ENCODE data around the gene SFXN1. TPM values are rescaled to one million over a fixed set of nuclear protein-coding genes. Genes with fewer than 3 reads are reported as not detected.
"Not testable (repeated sequence)": the region's sequence is repeated elsewhere in the genome, so short reads cannot be mapped to it uniquely, and the experiment has no call there.

SFXN1 gene
- total RNA-seq, 1 donor from 2014 or later, result 84.3 TPM

DNA sequence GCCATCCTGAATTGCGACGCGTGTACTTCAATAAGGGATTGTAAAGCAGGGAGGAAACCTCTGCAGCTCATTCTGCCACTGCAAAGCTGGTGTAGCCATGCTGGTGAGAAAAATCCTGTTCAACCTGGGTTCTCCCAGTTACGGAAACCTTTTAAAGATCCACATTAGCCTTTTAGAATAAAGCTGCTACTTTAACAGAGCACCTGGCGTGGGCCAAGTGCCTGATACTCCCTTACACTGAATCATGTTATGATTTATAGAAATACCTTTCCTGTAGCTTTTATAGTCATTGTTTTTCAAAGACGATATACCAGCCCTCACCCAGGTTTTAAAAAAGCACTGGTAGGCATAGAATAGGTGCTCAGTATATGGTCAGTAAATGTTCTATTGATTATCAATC is 48.3 kb downstream of the SFXN1 start:
- TF ChIP-seq, protein P1, sequence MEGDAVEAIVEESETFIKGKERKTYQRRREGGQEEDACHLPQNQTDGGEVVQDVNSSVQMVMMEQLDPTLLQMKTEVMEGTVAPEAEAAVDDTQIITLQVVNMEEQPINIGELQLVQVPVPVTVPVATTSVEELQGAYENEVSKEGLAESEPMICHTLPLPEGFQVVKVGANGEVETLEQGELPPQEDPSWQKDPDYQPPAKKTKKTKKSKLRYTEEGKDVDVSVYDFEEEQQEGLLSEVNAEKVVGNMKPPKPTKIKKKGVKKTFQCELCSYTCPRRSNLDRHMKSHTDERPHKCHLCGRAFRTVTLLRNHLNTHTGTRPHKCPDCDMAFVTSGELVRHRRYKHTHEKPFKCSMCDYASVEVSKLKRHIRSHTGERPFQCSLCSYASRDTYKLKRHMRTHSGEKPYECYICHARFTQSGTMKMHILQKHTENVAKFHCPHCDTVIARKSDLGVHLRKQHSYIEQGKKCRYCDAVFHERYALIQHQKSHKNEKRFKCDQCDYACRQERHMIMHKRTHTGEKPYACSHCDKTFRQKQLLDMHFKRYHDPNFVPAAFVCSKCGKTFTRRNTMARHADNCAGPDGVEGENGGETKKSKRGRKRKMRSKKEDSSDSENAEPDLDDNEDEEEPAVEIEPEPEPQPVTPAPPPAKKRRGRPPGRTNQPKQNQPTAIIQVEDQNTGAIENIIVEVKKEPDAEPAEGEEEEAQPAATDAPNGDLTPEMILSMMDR (conservative IDR thresholded peaks at IDR 0.05), result no peak
- Mint-ChIP-seq H3K27me3 (no peaks in the 10 kb centered on the region), H3K27ac (no peak overlapping the region), H3K36me3 (peaks cover 28% of the 10 kb centered on the region), H3K4me1 (ENCODE audit: unreplicated experiment) (no peaks in the 10 kb centered on the region), H3K9me3 (no peaks in the 10 kb centered on the region), H3K4me3 (no peak overlapping the region)
- no peak for DNase-seq (ENCODE audit: extremely low spot score, unreplicated experiment)

GRCh38 chr5:175531361-175531760 is 53.0 kb downstream of the SFXN1 start:
- H3K4me3 Mint-ChIP-seq, result no peak overlapping the region
- peaks cover 15% of the 10 kb centered on the region for H3K36me3 Mint-ChIP-seq
- DNase-seq (ENCODE audit: extremely low spot score, unreplicated experiment), result no peak
- peaks cover 3% of the 10 kb centered on the region for H3K27me3 Mint-ChIP-seq
- peaks cover 4% of the 10 kb centered on the region for H3K4me1 Mint-ChIP-seq (ENCODE audit: unreplicated experiment)
- TF ChIP-seq, protein P1 (conservative IDR thresholded peaks at IDR 0.05), result no peak
- no peaks in the 10 kb centered on the region for H3K9me3 Mint-ChIP-seq
- no peak overlapping the region for H3K27ac Mint-ChIP-seq

DNA sequence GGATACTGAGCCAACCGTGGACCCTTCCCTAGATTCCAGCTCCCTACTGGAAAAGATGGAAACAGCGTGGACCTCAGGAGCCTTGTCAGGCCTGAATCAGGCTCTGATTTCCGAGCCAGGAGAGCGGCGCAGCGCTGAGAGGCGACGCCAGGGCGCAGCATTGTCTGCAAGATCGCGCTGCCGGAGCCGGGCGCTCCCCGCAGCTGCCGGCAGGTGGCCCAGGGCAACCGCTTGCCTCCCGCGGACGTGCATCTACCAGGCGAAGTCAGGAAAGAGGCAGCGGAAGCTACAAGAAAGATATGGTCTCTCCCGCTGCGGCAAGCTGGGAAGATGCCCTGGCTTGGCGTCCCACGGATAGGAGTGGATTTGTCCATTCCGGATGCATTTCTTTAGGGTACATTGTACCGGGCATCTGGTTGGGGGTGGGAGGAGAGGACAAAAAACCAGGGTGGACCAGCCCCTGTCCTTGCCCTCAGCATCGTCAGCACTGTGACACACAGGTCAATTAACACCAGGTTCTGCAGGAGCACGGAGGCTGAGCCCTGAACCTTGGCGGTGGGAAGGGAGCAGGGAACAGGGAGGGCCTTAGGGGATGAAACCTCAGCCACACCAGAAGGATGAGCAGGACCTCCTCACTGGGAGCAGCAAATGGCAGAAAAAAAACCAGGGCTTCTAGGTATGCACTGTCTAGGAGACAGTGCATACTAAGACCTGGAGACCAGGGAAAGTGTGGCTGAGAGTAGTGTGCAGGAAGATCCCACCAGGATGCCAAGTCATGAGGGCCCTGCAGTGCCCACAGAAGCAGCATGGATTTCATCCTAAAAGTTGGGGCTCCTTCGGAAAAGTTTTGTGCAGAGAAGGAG is 55.9 kb downstream of the SFXN1 start:
- H3K4me3 Mint-ChIP-seq, result peak overlapping the region; percentile 62
- peaks cover 8% of the 10 kb centered on the region for H3K36me3 Mint-ChIP-seq
- peak; percentile 86 for DNase-seq (ENCODE audit: extremely low spot score, unreplicated experiment)
- TF ChIP-seq, protein P1 (conservative IDR thresholded peaks at IDR 0.05), result peak; percentile 100
- H3K27me3 Mint-ChIP-seq, result peaks cover 3% of the 10 kb centered on the region
- no peaks in the 10 kb centered on the region for H3K9me3 Mint-ChIP-seq
- peak overlapping the region; percentile 18 for H3K27ac Mint-ChIP-seq
- H3K4me1 Mint-ChIP-seq (ENCODE audit: unreplicated experiment), result peaks cover 4% of the 10 kb centered on the region

GRCh38 chr5:175535331-175535730 is 57.0 kb downstream of the SFXN1 start:
- DNase-seq (ENCODE audit: extremely low spot score, unreplicated experiment); H3K4me3 Mint-ChIP-seq; H3K27me3 Mint-ChIP-seq; H3K27ac Mint-ChIP-seq; H3K9me3 Mint-ChIP-seq; H3K36me3 Mint-ChIP-seq; H3K4me1 Mint-ChIP-seq (ENCODE audit: unreplicated experiment): not testable (repeated sequence)

GRCh38 chr5:175535796-175536195 is 57.4 kb downstream of the SFXN1 start:
- Mint-ChIP-seq H3K4me3 (no peak overlapping the region), H3K36me3 (no peaks in the 10 kb centered on the region), H3K4me1 (ENCODE audit: unreplicated experiment) (peaks cover 4% of the 10 kb centered on the region), H3K27ac (no peak overlapping the region), H3K27me3 (peaks cover 3% of the 10 kb centered on the region), H3K9me3 (no peaks in the 10 kb centered on the region)
- DNase-seq (ENCODE audit: extremely low spot score, unreplicated experiment), result no peak
- TF ChIP-seq, protein P1 (conservative IDR thresholded peaks at IDR 0.05), result no peak

DNA sequence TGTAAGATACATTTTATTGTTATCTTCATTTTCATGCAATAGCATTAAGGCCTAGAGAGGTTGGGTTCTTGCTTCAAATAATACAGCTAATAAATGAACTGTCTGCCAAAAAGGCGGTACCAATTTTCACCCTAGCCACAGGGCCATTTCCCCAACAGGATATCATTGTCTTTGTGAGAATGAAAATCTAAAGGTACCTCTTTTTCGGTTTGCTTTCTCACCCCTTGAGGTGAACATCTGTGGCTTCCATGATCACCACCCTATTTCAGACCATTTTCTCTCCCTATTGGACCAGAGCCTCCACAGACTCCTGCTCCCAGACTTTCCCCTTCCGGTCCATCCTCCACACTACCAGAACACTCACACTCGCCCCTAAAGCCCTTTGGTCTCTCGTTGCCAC is 60.2 kb downstream of the SFXN1 start:
- TF ChIP-seq, protein P1 (conservative IDR thresholded peaks at IDR 0.05), result no peak
- H3K27me3 Mint-ChIP-seq, result peaks cover 7% of the 10 kb centered on the region
- no peak overlapping the region for H3K4me3 Mint-ChIP-seq
- no peaks in the 10 kb centered on the region for H3K9me3 Mint-ChIP-seq
- no peak for DNase-seq (ENCODE audit: extremely low spot score, unreplicated experiment)
- H3K4me1 Mint-ChIP-seq (ENCODE audit: unreplicated experiment), result peaks cover 4% of the 10 kb centered on the region
- H3K27ac Mint-ChIP-seq, result no peak overlapping the region
- H3K36me3 Mint-ChIP-seq, result no peaks in the 10 kb centered on the region

Data from type B pancreatic cell (in vitro differentiated cells).